Heart left ventricle (tissue), 16 donors: ENCODE measurements around the gene TSR1. TPM values are rescaled to one million over a fixed set of nuclear protein-coding genes. Genes with fewer than 3 reads are reported as not detected.
A peak's percentile ranks its signal among the peaks of the same experiment; 100 is the strongest.

Experiments
- ATAC-seq, 4 donors: fragments of 200-7000 bp; cut with Tn5 transposase; one replicate each; pipeline ENCODE4 v1.9.1; 2020 to 2022; ENCODE audit warnings: moderate library complexity in 4 of 4, mild to moderate bottlenecking in 3 of 4, moderate number of reproducible peaks in 1 of 4
- DNase-seq, 5 donors: peaks; one replicate each; pipeline ENCODE4 v3.0.0-alpha.2; 2020
- H3K27ac ChIP-seq, 12 donors: fragments of 200-600 bp; sonication (generic) in 4 of 12; one replicate each; pipeline versions ENCODE4 v1.5.0 to v1.8.0; 2016 to 2022; ENCODE audit warnings: mild to moderate bottlenecking in 2 of 12
- H3K27me3 ChIP-seq, 9 donors: fragments of 200-600 bp; sonication (generic) in 2 of 9; one replicate each; pipeline versions ENCODE4 v1.5.1 to v1.8.0; 2016 to 2022; ENCODE audit warnings: mild to moderate bottlenecking in 3 of 9
- H3K36me3 ChIP-seq, 9 donors: fragments of 200-600 bp; sonication (generic) in 2 of 9; one replicate each; pipeline versions ENCODE4 v1.5.0 to v1.8.0; 2018 to 2022; ENCODE audit warnings: mild to moderate bottlenecking in 2 of 9
- H3K4me1 ChIP-seq, 12 donors: fragments of 200-600 bp; sonication (generic) in 4 of 12; one replicate each; pipeline versions ENCODE4 v1.5.0 to v1.8.0; 2016 to 2022; ENCODE audit warnings: mild to moderate bottlenecking in 3 of 12
- H3K4me3 ChIP-seq, 12 donors: fragments of 200-600 bp; sonication (generic) in 4 of 12; one replicate each; pipeline versions ENCODE4 v1.5.0 to v1.8.0; 2017 to 2022; ENCODE audit warnings: mild to moderate bottlenecking in 9 of 12, moderate library complexity in 4 of 12
- H3K9me3 ChIP-seq, 12 donors: fragments of 200-600 bp; sonication (generic) in 4 of 12; one replicate each; pipeline versions ENCODE4 v1.5.0 to v1.8.0; 2016 to 2022; ENCODE audit warnings: mild to moderate bottlenecking in 1 of 12
- POLR2A ChIP-seq, 2 donors: fragments of 450-650 bp; IDR thresholded peaks; one replicate each; pipeline ENCODE4 v1.6.1; 2017; ENCODE audit warnings: antibody characterized with exemption in 2 of 2, mild to moderate bottlenecking in 2 of 2, moderate library complexity in 2 of 2
- whole genome bisulfite sequencing, 4 donors: extraction: QIAGEN DNeasy Blood & Tissue Kit in 2 of 4; methylation state at CpG; one replicate each; pipeline versions ENCODE4 v1.1.5 to v1.1.7; 2013 to 2018; 5-methylcytosine and 5-hydroxymethylcytosine counted together
- intact Hi-C, 10 donors: fragments of 100-400 bp; cut with DNase I; formaldehyde crosslinking; loops; one replicate each; pipeline versions ENCODE4 v1.11.1 to v1.14.2; 2022
- polyA plus RNA-seq, 2 donors: library from polyadenylated mRNA; stranded (reverse); fragments of 200-250 nt; gene quantifications; one replicate each; pipeline ENCODE4 v1.2.3, GENCODE V29; 2013
- total RNA-seq, 9 donors: library from RNA; depleted of rRNA in 2 of 9; stranded (reverse); fragments of >200 nt in 2 of 9; fragmentation: NEBNext Ultra II Directional in 3 of 9; extraction: Animal tissue kit (Norgen Biotek cat#: 25700) in 3 of 9; gene quantifications; one replicate each; pipeline versions ENCODE4 v1.1.0 to v1.2.4, GENCODE V29; 2016 to 2023
- TF ChIP-seq, protein P1 (sequence below), 12 donors: fragments of 200-600 bp; sonication (generic) in 4 of 12; IDR thresholded peaks; one replicate each; pipeline versions ENCODE4 v1.5.0 to v1.8.0; 2018 to 2022; ENCODE audit warnings: antibody characterized with exemption in 12 of 12, mild to moderate bottlenecking in 5 of 12
- donor health status: ischemic (EF 13 %, LVEDD 7.1; RV severe dilation, severe dysfunction).
- donor health status: healthy with polysubstance abuse.
- donor health status: DM: no; HTN: yes; CAD: no.
- donor health status: DM: no; HTN: no; CAD: no.
- donor health status: ischemic (EF 25% LVEDD 6.9; RV normal size, moderate dysfunction).
- donor health status: ischemic (EF 25% LVEDD 5.7; RV mildly dilated, moderate dysfunction).
- donor health status: healthy.
- donor health status: DM: yes; HTN: yes; CAD: no.
- donor health status: ischemic (EF 35%, LVEDD 5.7; RV mildly dilated, moderate dysfunction).
- donor health status: nonischemic (EF 11% LVEDD 7.7; RV severe dilation, severe dysfunction).
- donor health status: DM: yes; HTN: yes; CAD: no.
- donor health status: PGD.
- donor health status: ischemic (EF 29% LVEDD 5.4; RV normal size, mild dysfunction).
- donor health status: nonischemic (EF 23%, LVEDD 6.1; RV moderate dilation, normal function).

The TSR1 gene
- total and polyA plus RNA-seq, 11 donors: 12.0 to 35.8 (median 22.3) TPM

DNA sequence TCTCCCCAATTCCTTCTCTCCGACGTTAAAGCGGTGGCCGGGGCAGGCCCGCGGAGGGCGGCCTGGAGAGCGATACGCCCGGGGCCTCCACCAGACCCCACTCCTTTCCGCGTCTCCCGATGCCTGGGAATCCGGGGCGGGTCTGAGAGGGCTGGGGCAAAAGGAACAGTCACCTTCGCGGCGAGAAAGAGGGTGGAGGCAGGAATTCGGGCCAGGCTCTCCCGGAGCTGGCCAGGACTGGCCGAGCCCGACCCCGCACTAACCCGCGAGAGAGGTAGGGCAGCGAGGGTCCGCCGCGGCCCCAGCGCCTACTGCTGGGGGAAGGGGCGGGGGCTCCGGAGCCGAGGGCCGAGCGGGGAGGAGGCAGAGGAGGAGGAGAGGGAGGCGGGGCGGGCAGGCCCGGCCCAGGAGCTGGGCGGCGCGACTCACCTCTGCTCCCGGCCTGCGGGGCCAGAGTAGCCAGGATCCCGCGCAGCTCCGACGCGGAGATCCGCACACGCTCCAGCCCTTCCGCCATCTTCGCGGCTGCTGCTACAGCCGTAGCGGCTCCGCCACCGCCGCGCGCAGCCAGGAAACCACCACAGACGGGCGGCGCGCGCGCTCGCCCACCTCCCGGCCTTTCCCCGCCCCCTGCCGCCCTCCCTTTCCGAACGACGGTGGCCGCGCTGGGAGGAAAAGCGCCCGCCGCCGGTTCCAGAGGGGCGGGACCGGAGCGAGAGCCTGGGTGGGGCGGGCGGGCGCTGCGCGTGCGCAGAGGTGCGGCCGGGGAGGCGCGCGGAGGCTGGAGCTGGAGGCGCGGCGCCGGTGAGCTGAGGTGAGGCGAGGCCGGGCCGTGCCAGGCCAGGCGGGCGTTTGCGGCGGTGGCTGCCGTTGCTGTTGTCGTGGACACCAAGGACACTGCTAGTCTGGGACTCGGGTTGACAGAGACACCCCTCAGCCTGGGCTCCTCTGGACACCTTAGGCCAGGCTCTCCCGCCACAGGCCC is 32.8 kb downstream of the TSR1 start, which contains the start of the genes SMG6 and SRR:
Gene SMG6, minus strand, starts transcription at position 582 of the 985 bp plus-strand sequence. Its CDS starts 65 bp downstream, at position 517.
Gene SRR, plus strand, starts transcription at position 747 of the 985 bp plus-strand sequence. CDS start 11,611 bp downstream, outside the sequence.
- Histone ChIP-seq H3K27me3 (no peaks in the 10 kb centered on the region), H3K36me3 (peaks cover 0 to 22% (median 17%) of the 10 kb centered on the region in 9 donors), H3K4me3 (peak within 1 kb of the TSS; percentile 76 to 99 (median 88)), H3K4me1 (peaks cover 0 to 31% (median 17%) of the 10 kb centered on the region in 12 donors), H3K27ac (peak within 1 kb of the TSS; percentile 71 to 96 (median 92)), H3K9me3 (no peaks in the 10 kb centered on the region)
- 0 to 1% (median 0%) methylated on average over 49 to 107 of the region's 108 CpGs for WGBS, 4 donors
- ATAC-seq (peak; percentile 90 to 98 (median 97)), DNase-seq (peak; percentile 93 to 96 (median 95))
- intact Hi-C loops: no loop called here
- TF ChIP-seq POLR2A (IDR thresholded peaks at IDR 0.05): peak in 1 of 2 donors; percentile 51
- TF ChIP-seq, protein P1, sequence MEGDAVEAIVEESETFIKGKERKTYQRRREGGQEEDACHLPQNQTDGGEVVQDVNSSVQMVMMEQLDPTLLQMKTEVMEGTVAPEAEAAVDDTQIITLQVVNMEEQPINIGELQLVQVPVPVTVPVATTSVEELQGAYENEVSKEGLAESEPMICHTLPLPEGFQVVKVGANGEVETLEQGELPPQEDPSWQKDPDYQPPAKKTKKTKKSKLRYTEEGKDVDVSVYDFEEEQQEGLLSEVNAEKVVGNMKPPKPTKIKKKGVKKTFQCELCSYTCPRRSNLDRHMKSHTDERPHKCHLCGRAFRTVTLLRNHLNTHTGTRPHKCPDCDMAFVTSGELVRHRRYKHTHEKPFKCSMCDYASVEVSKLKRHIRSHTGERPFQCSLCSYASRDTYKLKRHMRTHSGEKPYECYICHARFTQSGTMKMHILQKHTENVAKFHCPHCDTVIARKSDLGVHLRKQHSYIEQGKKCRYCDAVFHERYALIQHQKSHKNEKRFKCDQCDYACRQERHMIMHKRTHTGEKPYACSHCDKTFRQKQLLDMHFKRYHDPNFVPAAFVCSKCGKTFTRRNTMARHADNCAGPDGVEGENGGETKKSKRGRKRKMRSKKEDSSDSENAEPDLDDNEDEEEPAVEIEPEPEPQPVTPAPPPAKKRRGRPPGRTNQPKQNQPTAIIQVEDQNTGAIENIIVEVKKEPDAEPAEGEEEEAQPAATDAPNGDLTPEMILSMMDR (IDR thresholded peaks at IDR 0.05): peak in 1 of 12 donors; percentile 27

DNA sequence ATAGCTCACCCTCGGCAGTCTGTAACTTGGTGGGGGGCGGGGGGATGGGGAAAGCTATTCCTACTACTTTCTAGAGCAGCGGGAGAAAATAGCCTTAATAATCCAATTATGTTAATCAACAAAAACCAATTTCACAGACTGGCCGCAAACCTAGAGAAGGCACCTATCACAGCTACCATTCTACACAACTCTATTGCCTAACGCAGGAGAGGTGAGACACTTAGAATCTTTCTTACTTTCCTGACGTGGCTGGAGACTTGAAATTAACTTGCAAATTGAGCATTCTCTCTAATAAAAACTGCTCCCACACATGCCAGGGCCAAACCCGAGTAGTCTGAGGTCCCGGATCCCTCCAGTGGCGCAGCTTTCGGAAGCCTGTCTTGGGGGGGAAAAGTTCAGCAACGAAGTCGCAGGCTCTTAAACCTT is 33.5 kb downstream of the TSR1 start:
- DNase-seq: no peak
- WGBS, 4 donors: 2 to 4% (median 3%) methylated on average over 12 of the region's 12 CpGs

DNA sequence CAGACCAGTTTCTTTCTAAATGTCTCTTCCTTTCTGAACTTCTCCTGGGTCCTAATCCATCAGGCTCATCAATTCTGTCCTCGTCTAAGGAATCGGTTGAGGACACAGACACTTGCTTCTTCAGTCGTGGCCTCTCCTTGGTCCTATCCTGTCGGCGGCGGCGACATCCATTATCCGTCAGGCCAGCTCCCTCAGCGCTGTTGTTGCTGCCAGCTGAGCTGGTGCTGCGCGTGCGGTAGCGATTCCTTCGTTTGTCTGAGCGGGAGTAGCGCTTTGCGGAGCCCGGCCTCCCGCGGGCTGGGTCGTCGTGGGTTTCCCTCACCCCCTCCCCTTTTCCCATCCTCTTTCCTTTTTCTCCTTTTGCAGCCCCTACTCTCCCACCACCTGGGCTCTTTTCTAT is 36.5 kb downstream of the TSR1 start:
- DNase-seq (no peak), ATAC-seq (no peak)
- intact Hi-C loops: no loop called here
- no peak overlapping the region for H3K4me3 ChIP-seq
- H3K9me3 ChIP-seq: no peaks in the 10 kb centered on the region
- peaks cover 0 to 60% (median 52%) of the 10 kb centered on the region in 9 donors for H3K36me3 ChIP-seq
- H3K27me3 ChIP-seq: no peaks in the 10 kb centered on the region
- peaks cover 0 to 25% (median 17%) of the 10 kb centered on the region in 12 donors for H3K4me1 ChIP-seq
- WGBS, 4 donors: 90 to 93% (median 92%) methylated on average over 22 of the region's 22 CpGs
- H3K27ac ChIP-seq: no peak overlapping the region
- TF ChIP-seq, protein P1 (IDR thresholded peaks at IDR 0.05): no peak
- no peak for TF ChIP-seq POLR2A (IDR thresholded peaks at IDR 0.05)

More for the DNA sequence above, 33.5 kb downstream of the TSR1 start:
- TF ChIP-seq, protein P1 (IDR thresholded peaks at IDR 0.05): no peak
- TF ChIP-seq POLR2A (IDR thresholded peaks at IDR 0.05): no peak
- H3K36me3 ChIP-seq: peaks cover 0 to 29% (median 22%) of the 10 kb centered on the region in 9 donors
- no peak for ATAC-seq
- H3K9me3 ChIP-seq: no peaks in the 10 kb centered on the region
- peak overlapping the region; percentile 71 to 96 (median 92) for H3K27ac ChIP-seq
- peaks cover 0 to 31% (median 17%) of the 10 kb centered on the region in 12 donors for H3K4me1 ChIP-seq
- peak overlapping the region; percentile 76 to 99 (median 88) for H3K4me3 ChIP-seq
- intact Hi-C loops: no loop called here
- H3K27me3 ChIP-seq: no peaks in the 10 kb centered on the region

DNA sequence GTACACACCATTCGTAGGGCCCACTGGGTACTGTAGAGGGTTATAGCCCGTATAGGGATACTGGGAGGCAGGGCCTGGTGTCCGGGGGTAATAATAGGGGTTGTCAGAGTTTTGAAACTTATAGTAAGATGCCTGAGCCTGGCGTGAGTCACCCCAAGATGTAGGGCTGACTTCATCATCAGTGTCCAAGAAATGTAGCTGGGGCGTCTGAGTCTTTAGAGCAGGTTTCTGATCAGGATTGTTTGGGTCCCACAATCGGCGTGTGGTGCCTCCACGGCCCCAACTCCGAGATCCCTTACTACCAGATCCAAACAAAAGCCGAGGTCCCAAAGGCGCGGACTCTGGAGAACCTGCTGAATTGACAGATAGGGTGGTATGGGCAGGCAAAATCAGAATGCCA is 37.1 kb downstream of the TSR1 start:
- intact Hi-C loops: no loop called here

More for the DNA sequence above, 37.1 kb downstream of the TSR1 start:
- ATAC-seq (no peak), DNase-seq (no peak)
- Histone ChIP-seq H3K27me3 (no peaks in the 10 kb centered on the region), H3K4me3 (no peak overlapping the region), H3K36me3 (peaks cover 0 to 66% (median 58%) of the 10 kb centered on the region in 9 donors), H3K4me1 (peaks cover 0 to 26% (median 14%) of the 10 kb centered on the region in 12 donors), H3K9me3 (no peaks in the 10 kb centered on the region), H3K27ac (no peak overlapping the region)
- 91 to 98% (median 94%) methylated on average over 12 of the region's 12 CpGs for WGBS, 4 donors
- TF ChIP-seq, protein P1 (IDR thresholded peaks at IDR 0.05): no peak
- TF ChIP-seq POLR2A (IDR thresholded peaks at IDR 0.05): no peak
